WTC11 (cell line): ENCODE data around the gene XPNPEP1. TPM values are rescaled to one million over a fixed set of nuclear protein-coding genes. Genes with fewer than 3 reads are reported as not detected.

ENCODE experiments used
- ATAC-seq: fragments of 200-7000 bp; cut with Tn5 transposase; 2 replicates; pipeline ENCODE4 v1.10.0; 2021; ENCODE audit warnings: mild to moderate bottlenecking, moderate library complexity
- CTCF ChIA-PET: fragments of 300-600 bp; sonication (Branson Sonifier 250); formaldehyde crosslinking; loops from one replicate; lab custom pipeline; 2021; ENCODE audit warnings: antibody characterized with exemption; lab: Charles Lee
- POLR2A ChIA-PET: fragments of 350-600 bp; sonication (Branson Sonifier 250); formaldehyde crosslinking; loops from one replicate; lab custom pipeline; 2021; ENCODE audit warnings: antibody characterized with exemption; lab: Charles Lee
- DNase-seq: peaks from one replicate; pipeline ENCODE4 v3.0.0; 2021; ENCODE audit warnings: low spot score
- H3K27ac Mint-ChIP-seq: 2 replicates; pipeline ENCODE4 v1.8.0; 2021; ENCODE audit warnings: mixed read lengths
- H3K27me3 Mint-ChIP-seq: 2 replicates; pipeline ENCODE4 v1.8.0; 2021; ENCODE audit warnings: low read depth, mild to moderate bottlenecking, moderate library complexity, mixed read lengths
- H3K36me3 Mint-ChIP-seq: 2 replicates; pipeline ENCODE4 v1.8.0; 2021; ENCODE audit warnings: mixed read lengths
- H3K4me1 Mint-ChIP-seq: 2 replicates; pipeline ENCODE4 v1.8.0; 2022; ENCODE audit warnings: mixed read lengths
- H3K4me3 Mint-ChIP-seq: 2 replicates; pipeline ENCODE4 v1.8.0; 2021; ENCODE audit warnings: mild to moderate bottlenecking, moderate library complexity, mixed read lengths
- H3K9me3 Mint-ChIP-seq: 2 replicates; pipeline ENCODE4 v1.8.0; 2021; ENCODE audit warnings: mixed read lengths
- CREM ChIP-seq: sonication (generic); formaldehyde crosslinking; IDR thresholded peaks from 2 replicates; pipeline ENCODE4 v1.8.1; 2022; ENCODE audit warnings: mild to moderate bottlenecking, missing genetic modification reagents, moderate library complexity
- HMGXB4 ChIP-seq: sonication (generic); formaldehyde crosslinking; IDR thresholded peaks from 2 replicates; pipeline ENCODE4 v1.8.1; 2023; ENCODE audit warnings: mild to moderate bottlenecking, moderate library complexity, missing genetic modification reagents
- OVOL2 ChIP-seq: fragments of 250-450 bp; sonication (Bioruptor Pico); IDR thresholded peaks from 2 replicates; pipeline ENCODE4 v1.9.0; 2021; ENCODE audit warnings: mild to moderate bottlenecking, borderline replicate concordance
- PRDM15 ChIP-seq: sonication (generic); formaldehyde crosslinking; IDR thresholded peaks from 2 replicates; pipeline ENCODE4 v1.8.0; 2022; ENCODE audit warnings: missing genetic modification reagents
- PREB ChIP-seq: sonication (generic); formaldehyde crosslinking; IDR thresholded peaks from 2 replicates; pipeline ENCODE4 v1.8.1; 2022; ENCODE audit warnings: mild to moderate bottlenecking, missing genetic modification reagents, moderate library complexity, borderline replicate concordance
- ZNF396 ChIP-seq: fragments of 250-450 bp; sonication (Bioruptor Pico); IDR thresholded peaks from 2 replicates; pipeline ENCODE4 v1.8.0; 2021; ENCODE audit warnings: mild to moderate bottlenecking, moderate library complexity, borderline replicate concordance
- ZNF416 ChIP-seq: fragments of 250-450 bp; sonication (Bioruptor Pico); IDR thresholded peaks from 2 replicates; pipeline ENCODE4 v1.9.0; 2021; ENCODE audit warnings: mild to moderate bottlenecking, inconsistent platforms
- total RNA-seq: library from RNA; stranded (reverse); gene quantifications from 3 replicates; pipeline ENCODE4 v1.2.3, GENCODE V29; 2021
- TF ChIP-seq, protein P1 (sequence below): fragments of 250-450 bp; sonication (Bioruptor Pico); IDR thresholded peaks from 2 replicates; pipeline ENCODE4 v2.1.2; 2022; ENCODE audit warnings: mild to moderate bottlenecking, moderate library complexity
- TF ChIP-seq, protein P2 (sequence below): sonication (generic); formaldehyde crosslinking; IDR thresholded peaks from 2 replicates; pipeline ENCODE4 v1.8.0; 2023; ENCODE audit warnings: missing genetic modification reagents, mild to moderate bottlenecking, borderline replicate concordance
- TF ChIP-seq, protein P3 (sequence below): fragments of 250-450 bp; sonication (Bioruptor Pico); IDR thresholded peaks from 2 replicates; pipeline ENCODE4 v1.8.0; 2021; ENCODE audit warnings: mild to moderate bottlenecking

Gene XPNPEP1
- total RNA-seq, 1 experiment from 2014 or later: 59.3 TPM

- ATAC-seq (peak; percentile 35), DNase-seq (no peak)
- Mint-ChIP-seq H3K9me3 (0 out of 2 replicates have a peak, but pooled peaks cover 3% of the 10 kb centered on the region), H3K36me3 (no peaks in the 10 kb centered on the region), H3K27ac (peak overlapping the region; percentile 78), H3K27me3 (no peaks in the 10 kb centered on the region), H3K4me1 (peaks cover 46% of the 10 kb centered on the region), H3K4me3 (peak overlapping the region; percentile 39)
- TF ChIP-seq PRDM15 (CRISPR knock-in tag) (no peak), OVOL2 (no peak)
- ChIA-PET CTCF (interaction anchor here (0.8 to 2.1 kb wide), 3 partner anchors 17 to 77 kb away, joined by 4 to 14 read pairs (median 13); no protein-coding TSS in a partner anchor), POLR2A (interaction anchor here (1.3 kb wide), 1 partner anchor 26 kb away, joined by 3 read pairs; no protein-coding TSS in a partner anchor)
Measured at GRCh38 chr10:109961174-109962001, 38.1 kb upstream of the XPNPEP1 start.

DNA sequence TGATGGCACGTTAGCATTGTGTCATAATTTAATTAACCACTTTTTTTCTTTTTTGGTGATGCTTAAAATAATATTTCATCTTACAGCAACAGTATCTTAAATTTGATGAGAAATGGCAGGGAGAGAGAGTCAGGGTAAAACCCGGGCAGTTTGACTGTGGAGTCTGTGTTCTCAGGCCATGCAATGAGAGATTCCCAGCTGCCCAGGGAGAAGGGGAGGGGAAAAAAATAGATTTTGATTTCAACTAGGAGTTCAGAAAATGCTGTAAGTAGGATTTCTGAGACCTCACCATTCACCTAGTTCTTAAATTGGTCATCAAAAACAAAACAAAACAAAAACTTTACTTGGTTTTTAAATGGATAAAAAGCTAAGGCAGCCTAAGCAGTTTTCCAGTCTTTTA, 37.4 kb upstream of the XPNPEP1 start:
- Mint-ChIP-seq H3K27ac (no peak overlapping the region), H3K4me3 (no peak overlapping the region), H3K27me3 (no peaks in the 10 kb centered on the region; the same call in 1 of the 2 replicates), H3K4me1 (peaks cover 53% of the 10 kb centered on the region), H3K9me3 (0 out of 2 replicates have a peak, but pooled peaks cover 3% of the 10 kb centered on the region), H3K36me3 (no peaks in the 10 kb centered on the region)
- ATAC-seq: no peak
- DNase-seq: no peak
- TF ChIP-seq PREB (no peak), ZNF396 (no peak), ZNF416 (CRISPR knock-in tag) (no peak), CREM (CRISPR knock-in tag) (no peak), HMGXB4 (CRISPR knock-in tag) (no peak)
- TF ChIP-seq, protein P1, sequence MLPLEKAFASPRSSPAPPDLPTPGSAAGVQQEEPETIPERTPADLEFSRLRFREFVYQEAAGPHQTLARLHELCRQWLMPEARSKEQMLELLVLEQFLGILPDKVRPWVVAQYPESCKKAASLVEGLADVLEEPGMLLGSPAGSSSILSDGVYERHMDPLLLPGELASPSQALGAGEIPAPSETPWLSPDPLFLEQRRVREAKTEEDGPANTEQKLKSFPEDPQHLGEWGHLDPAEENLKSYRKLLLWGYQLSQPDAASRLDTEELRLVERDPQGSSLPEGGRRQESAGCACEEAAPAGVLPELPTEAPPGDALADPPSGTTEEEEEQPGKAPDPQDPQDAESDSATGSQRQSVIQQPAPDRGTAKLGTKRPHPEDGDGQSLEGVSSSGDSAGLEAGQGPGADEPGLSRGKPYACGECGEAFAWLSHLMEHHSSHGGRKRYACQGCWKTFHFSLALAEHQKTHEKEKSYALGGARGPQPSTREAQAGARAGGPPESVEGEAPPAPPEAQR (CRISPR knock-in tag): no peak
- TF ChIP-seq, protein P2, sequence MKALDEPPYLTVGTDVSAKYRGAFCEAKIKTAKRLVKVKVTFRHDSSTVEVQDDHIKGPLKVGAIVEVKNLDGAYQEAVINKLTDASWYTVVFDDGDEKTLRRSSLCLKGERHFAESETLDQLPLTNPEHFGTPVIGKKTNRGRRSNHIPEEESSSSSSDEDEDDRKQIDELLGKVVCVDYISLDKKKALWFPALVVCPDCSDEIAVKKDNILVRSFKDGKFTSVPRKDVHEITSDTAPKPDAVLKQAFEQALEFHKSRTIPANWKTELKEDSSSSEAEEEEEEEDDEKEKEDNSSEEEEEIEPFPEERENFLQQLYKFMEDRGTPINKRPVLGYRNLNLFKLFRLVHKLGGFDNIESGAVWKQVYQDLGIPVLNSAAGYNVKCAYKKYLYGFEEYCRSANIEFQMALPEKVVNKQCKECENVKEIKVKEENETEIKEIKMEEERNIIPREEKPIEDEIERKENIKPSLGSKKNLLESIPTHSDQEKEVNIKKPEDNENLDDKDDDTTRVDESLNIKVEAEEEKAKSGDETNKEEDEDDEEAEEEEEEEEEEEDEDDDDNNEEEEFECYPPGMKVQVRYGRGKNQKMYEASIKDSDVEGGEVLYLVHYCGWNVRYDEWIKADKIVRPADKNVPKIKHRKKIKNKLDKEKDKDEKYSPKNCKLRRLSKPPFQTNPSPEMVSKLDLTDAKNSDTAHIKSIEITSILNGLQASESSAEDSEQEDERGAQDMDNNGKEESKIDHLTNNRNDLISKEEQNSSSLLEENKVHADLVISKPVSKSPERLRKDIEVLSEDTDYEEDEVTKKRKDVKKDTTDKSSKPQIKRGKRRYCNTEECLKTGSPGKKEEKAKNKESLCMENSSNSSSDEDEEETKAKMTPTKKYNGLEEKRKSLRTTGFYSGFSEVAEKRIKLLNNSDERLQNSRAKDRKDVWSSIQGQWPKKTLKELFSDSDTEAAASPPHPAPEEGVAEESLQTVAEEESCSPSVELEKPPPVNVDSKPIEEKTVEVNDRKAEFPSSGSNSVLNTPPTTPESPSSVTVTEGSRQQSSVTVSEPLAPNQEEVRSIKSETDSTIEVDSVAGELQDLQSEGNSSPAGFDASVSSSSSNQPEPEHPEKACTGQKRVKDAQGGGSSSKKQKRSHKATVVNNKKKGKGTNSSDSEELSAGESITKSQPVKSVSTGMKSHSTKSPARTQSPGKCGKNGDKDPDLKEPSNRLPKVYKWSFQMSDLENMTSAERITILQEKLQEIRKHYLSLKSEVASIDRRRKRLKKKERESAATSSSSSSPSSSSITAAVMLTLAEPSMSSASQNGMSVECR (CRISPR knock-in tag): no peak
- TF ChIP-seq, protein P3, sequence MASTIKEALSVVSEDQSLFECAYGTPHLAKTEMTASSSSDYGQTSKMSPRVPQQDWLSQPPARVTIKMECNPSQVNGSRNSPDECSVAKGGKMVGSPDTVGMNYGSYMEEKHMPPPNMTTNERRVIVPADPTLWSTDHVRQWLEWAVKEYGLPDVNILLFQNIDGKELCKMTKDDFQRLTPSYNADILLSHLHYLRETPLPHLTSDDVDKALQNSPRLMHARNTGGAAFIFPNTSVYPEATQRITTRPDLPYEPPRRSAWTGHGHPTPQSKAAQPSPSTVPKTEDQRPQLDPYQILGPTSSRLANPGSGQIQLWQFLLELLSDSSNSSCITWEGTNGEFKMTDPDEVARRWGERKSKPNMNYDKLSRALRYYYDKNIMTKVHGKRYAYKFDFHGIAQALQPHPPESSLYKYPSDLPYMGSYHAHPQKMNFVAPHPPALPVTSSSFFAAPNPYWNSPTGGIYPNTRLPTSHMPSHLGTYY: no peak
- POLR2A ChIA-PET: no interaction called here
- CTCF ChIA-PET: interaction anchor here (1.7 kb wide), 1 partner anchor 18 kb away, joined by 14 read pairs; no protein-coding TSS in a partner anchor
